HEK293 (cell line): ENCODE results near the gene MT1HL1.

Experiments used
- CTCF ChIA-PET: fragments of 350-600 bp; formaldehyde crosslinking; extraction: SDS; loops from one replicate; lab custom pipeline; 2021; ENCODE audit warnings: antibody characterized with exemption; lab: Yijun Ruan, JAX
- POLR2A ChIA-PET: fragments of 300-600 bp; formaldehyde crosslinking; extraction: SDS; loops from one replicate; lab custom pipeline; 2020; ENCODE audit warnings: antibody characterized with exemption, inconsistent platforms; lab: Yijun Ruan, JAX
- H3K27ac ChIP-seq: fragments of 200-500 bp; sonication (Bioruptor generic); 2 replicates; pipeline ENCODE4 v1.5.1; 2014; ENCODE audit warnings: low read depth, low read length, control low read depth, inconsistent platforms; ENCODE audit errors: extremely low read depth
- H3K36me3 ChIP-seq, 2 experiments: fragments of 200-500 bp in 1 of 2; sonication (Bioruptor generic) in 1 of 2; 1 replicate in 1 of 2; 2 replicates in 1 of 2; pipeline ENCODE4 v1.5.1; 2014 to 2017; ENCODE audit warnings: inconsistent platforms in 2 of 2, low read length in 2 of 2; ENCODE audit not compliant: control insufficient read depth in 2 of 2, insufficient read depth in 1 of 2
- H3K4me1 ChIP-seq: fragments of 200-500 bp; sonication (Bioruptor generic); 2 replicates; pipeline ENCODE4 v1.5.1; 2014; ENCODE audit warnings: mild to moderate bottlenecking, low read length, inconsistent platforms; ENCODE audit not compliant: control insufficient read depth, insufficient read depth
- H3K4me3 ChIP-seq: 2 replicates; pipeline ENCODE4 v1.5.1; 2011; ENCODE audit warnings: low read depth, mild to moderate bottlenecking, control low read depth, low read length, moderate library complexity
- H3K9me3 ChIP-seq: fragments of 200-500 bp; sonication (Bioruptor generic); 2 replicates; pipeline ENCODE4 v1.5.1; 2014; ENCODE audit warnings: low read depth, low read length, inconsistent platforms; ENCODE audit not compliant: control insufficient read depth, insufficient read depth
- HIC1 ChIP-seq: fragments of 450-650 bp; formaldehyde crosslinking; IDR thresholded peaks from 2 replicates; pipeline ENCODE4 v1.5.1; 2016; ENCODE audit warnings: missing biosample characterization, missing genetic modification characterization
- OVOL3 ChIP-seq: fragments of 450-650 bp; formaldehyde crosslinking; IDR thresholded peaks from 2 replicates; pipeline ENCODE4 v1.5.1; 2016; ENCODE audit warnings: missing biosample characterization, missing genetic modification characterization
- PRDM10 ChIP-seq: fragments of 450-650 bp; formaldehyde crosslinking; IDR thresholded peaks from 2 replicates; pipeline ENCODE4 v1.5.1; 2016; ENCODE audit warnings: missing biosample characterization, missing genetic modification characterization
- SCRT1 ChIP-seq: fragments of 450-650 bp; formaldehyde crosslinking; IDR thresholded peaks from 2 replicates; pipeline ENCODE4 v1.5.1; 2016; ENCODE audit warnings: missing biosample characterization, missing genetic modification characterization, borderline replicate concordance
- ZBTB49 ChIP-seq: fragments of 450-650 bp; formaldehyde crosslinking; IDR thresholded peaks from 2 replicates; pipeline ENCODE4 v1.5.1; 2016; ENCODE audit warnings: missing biosample characterization, missing genetic modification characterization, low read depth
- ZEB2 ChIP-seq: fragments of 450-650 bp; formaldehyde crosslinking; IDR thresholded peaks from 2 replicates; pipeline ENCODE4 v1.5.1; 2016; ENCODE audit warnings: missing biosample characterization, missing genetic modification characterization
- ZIC2 ChIP-seq: fragments of 450-650 bp; formaldehyde crosslinking; IDR thresholded peaks from 2 replicates; pipeline ENCODE4 v1.5.1; 2016; ENCODE audit warnings: missing biosample characterization, missing genetic modification characterization
- ZNF148 ChIP-seq: fragments of 450-650 bp; formaldehyde crosslinking; IDR thresholded peaks from 2 replicates; pipeline ENCODE4 v1.5.0; 2017; ENCODE audit warnings: missing biosample characterization, missing genetic modification characterization, borderline replicate concordance
- ZNF174 ChIP-seq: fragments of 450-650 bp; formaldehyde crosslinking; IDR thresholded peaks from 2 replicates; pipeline ENCODE4 v1.5.0; 2017; ENCODE audit warnings: missing biosample characterization, mild to moderate bottlenecking, missing genetic modification characterization
- ZNF239 ChIP-seq: fragments of 450-650 bp; formaldehyde crosslinking; IDR thresholded peaks from 2 replicates; pipeline ENCODE4 v1.5.1; 2016; ENCODE audit warnings: missing biosample characterization, missing genetic modification characterization
- ZNF292 ChIP-seq: fragments of 450-650 bp; formaldehyde crosslinking; IDR thresholded peaks from 2 replicates; pipeline ENCODE4 v1.5.1; 2016; ENCODE audit warnings: low read depth, missing biosample characterization, missing genetic modification characterization, borderline replicate concordance
- ZNF354C ChIP-seq: fragments of 450-650 bp; formaldehyde crosslinking; IDR thresholded peaks from 2 replicates; pipeline ENCODE4 v1.5.1; 2016; ENCODE audit warnings: missing biosample characterization, missing genetic modification characterization, low read depth, borderline replicate concordance
- ZNF394 ChIP-seq: fragments of 450-650 bp; formaldehyde crosslinking; IDR thresholded peaks from 2 replicates; pipeline ENCODE4 v1.5.1; 2016; ENCODE audit warnings: missing biosample characterization, missing genetic modification characterization, mild to moderate bottlenecking, moderate library complexity, borderline replicate concordance
- ZNF621 ChIP-seq: fragments of 450-650 bp; formaldehyde crosslinking; IDR thresholded peaks from 2 replicates; pipeline ENCODE4 v1.5.1; 2017; ENCODE audit warnings: missing biosample characterization, missing genetic modification characterization
- ZNF626 ChIP-seq: fragments of 450-650 bp; sonication (Bioruptor Pico); formaldehyde crosslinking; IDR thresholded peaks from 2 replicates; pipeline ENCODE4 v1.5.1; 2018; ENCODE audit warnings: missing biosample characterization, missing genetic modification characterization, inconsistent platforms
- ZNF629 ChIP-seq: fragments of 450-650 bp; formaldehyde crosslinking; IDR thresholded peaks from 2 replicates; pipeline ENCODE4 v1.5.1; 2017; ENCODE audit warnings: missing biosample characterization, missing genetic modification characterization
- ZNF792 ChIP-seq: fragments of 450-650 bp; formaldehyde crosslinking; IDR thresholded peaks from 2 replicates; pipeline ENCODE4 v1.5.1; 2016; ENCODE audit warnings: missing biosample characterization, missing genetic modification characterization
- TF ChIP-seq, protein P1 (sequence below): fragments of 450-650 bp; formaldehyde crosslinking; IDR thresholded peaks from 2 replicates; pipeline ENCODE4 v1.5.1; 2016; ENCODE audit warnings: missing biosample characterization, missing genetic modification characterization
- TF ChIP-seq, protein P2 (sequence below): fragments of 450-650 bp; formaldehyde crosslinking; IDR thresholded peaks from 2 replicates; pipeline ENCODE4 v1.5.1; 2017; ENCODE audit warnings: missing biosample characterization, missing genetic modification characterization

The MT1HL1 gene

DNA sequence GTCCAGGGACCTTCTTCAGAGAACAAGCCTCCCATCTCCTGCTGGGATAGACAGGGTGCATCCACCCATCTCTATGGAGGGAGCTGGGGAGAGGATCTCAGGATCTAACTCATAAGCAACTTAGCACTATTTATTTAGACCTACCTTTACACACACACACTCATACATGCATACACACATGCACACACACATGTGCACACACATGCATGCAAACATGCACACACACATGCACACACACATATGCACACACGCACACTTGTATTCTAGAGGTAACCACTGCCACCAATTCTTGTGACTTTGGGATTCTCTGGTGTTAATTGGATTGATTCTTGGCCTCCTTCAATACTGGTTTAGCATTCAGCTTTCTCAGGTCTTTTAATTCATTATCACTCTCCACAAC lies 9.8 kb downstream of the MT1HL1 start (continued):
- TF ChIP-seq, protein P1, sequence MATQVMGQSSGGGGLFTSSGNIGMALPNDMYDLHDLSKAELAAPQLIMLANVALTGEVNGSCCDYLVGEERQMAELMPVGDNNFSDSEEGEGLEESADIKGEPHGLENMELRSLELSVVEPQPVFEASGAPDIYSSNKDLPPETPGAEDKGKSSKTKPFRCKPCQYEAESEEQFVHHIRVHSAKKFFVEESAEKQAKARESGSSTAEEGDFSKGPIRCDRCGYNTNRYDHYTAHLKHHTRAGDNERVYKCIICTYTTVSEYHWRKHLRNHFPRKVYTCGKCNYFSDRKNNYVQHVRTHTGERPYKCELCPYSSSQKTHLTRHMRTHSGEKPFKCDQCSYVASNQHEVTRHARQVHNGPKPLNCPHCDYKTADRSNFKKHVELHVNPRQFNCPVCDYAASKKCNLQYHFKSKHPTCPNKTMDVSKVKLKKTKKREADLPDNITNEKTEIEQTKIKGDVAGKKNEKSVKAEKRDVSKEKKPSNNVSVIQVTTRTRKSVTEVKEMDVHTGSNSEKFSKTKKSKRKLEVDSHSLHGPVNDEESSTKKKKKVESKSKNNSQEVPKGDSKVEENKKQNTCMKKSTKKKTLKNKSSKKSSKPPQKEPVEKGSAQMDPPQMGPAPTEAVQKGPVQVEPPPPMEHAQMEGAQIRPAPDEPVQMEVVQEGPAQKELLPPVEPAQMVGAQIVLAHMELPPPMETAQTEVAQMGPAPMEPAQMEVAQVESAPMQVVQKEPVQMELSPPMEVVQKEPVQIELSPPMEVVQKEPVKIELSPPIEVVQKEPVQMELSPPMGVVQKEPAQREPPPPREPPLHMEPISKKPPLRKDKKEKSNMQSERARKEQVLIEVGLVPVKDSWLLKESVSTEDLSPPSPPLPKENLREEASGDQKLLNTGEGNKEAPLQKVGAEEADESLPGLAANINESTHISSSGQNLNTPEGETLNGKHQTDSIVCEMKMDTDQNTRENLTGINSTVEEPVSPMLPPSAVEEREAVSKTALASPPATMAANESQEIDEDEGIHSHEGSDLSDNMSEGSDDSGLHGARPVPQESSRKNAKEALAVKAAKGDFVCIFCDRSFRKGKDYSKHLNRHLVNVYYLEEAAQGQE (tag by site-specific recombination): no peak
- no peak for TF ChIP-seq ZNF394 (tag by site-specific recombination)
- no peak for TF ChIP-seq OVOL3
- no peak for TF ChIP-seq ZNF292 (tag by site-specific recombination)

GRCh38 chr1:236992449-236992848 lies 11.8 kb downstream of the MT1HL1 start:
- no peak overlapping the region for H3K4me3 ChIP-seq
- H3K9me3 ChIP-seq: peaks cover 2% of the 10 kb centered on the region; the same call in 1 of the 2 replicates
- ChIA-PET POLR2A (no interaction called here), CTCF (no interaction called here)
- no peaks in the 10 kb centered on the region for H3K4me1 ChIP-seq
- TF ChIP-seq ZIC2 (tag by site-specific recombination) (no peak), ZEB2 (no peak), ZBTB49 (tag by site-specific recombination) (no peak), ZNF239 (tag by site-specific recombination) (no peak), ZNF394 (tag by site-specific recombination) (no peak), ZNF626 (tag by site-specific recombination) (no peak), HIC1 (no peak), ZNF629 (tag by site-specific recombination) (no peak), ZNF174 (tag by site-specific recombination) (no peak), ZNF148 (tag by site-specific recombination) (no peak), SCRT1 (tag by site-specific recombination) (no peak), ZNF792 (tag by site-specific recombination) (no peak), ZNF621 (tag by site-specific recombination) (no peak), ZNF354C (tag by site-specific recombination) (no peak), PRDM10 (tag by site-specific recombination) (no peak)
- TF ChIP-seq, protein P2, sequence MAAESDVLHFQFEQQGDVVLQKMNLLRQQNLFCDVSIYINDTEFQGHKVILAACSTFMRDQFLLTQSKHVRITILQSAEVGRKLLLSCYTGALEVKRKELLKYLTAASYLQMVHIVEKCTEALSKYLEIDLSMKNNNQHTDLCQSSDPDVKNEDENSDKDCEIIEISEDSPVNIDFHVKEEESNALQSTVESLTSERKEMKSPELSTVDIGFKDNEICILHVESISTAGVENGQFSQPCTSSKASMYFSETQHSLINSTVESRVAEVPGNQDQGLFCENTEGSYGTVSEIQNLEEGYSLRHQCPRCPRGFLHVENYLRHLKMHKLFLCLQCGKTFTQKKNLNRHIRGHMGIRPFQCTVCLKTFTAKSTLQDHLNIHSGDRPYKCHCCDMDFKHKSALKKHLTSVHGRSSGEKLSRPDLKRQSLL (tag by site-specific recombination): no peak
- no peaks in the 10 kb centered on the region for H3K36me3 ChIP-seq
- no peak overlapping the region for H3K27ac ChIP-seq
